Testis (tissue), 2 donors: ENCODE measurements around the gene LRRC17.
"Not testable (repeated sequence)": the region's sequence is repeated elsewhere in the genome, so short reads cannot be mapped to it uniquely, and the experiment has no call there.

Source experiments
- POLR2A ChIP-seq: fragments of 450-650 bp; IDR thresholded peaks from one replicate; pipeline ENCODE4 v1.6.1; 2017; ENCODE audit warnings: antibody characterized with exemption, mild to moderate bottlenecking, moderate library complexity
- TF ChIP-seq, protein P1 (sequence below), 3 experiments: fragments of 450-650 bp in 2 of 3; fragments of 200-600 bp in 1 of 3; sonication (generic) in 1 of 3; IDR thresholded peaks; one replicate each; pipeline ENCODE4 v1.5.1; 2016 to 2019; ENCODE audit warnings: antibody characterized with exemption in 3 of 3, mild to moderate bottlenecking in 2 of 3, moderate library complexity in 1 of 3

GRCh38 chr7:102902052-102902451, 10.7 kb upstream of the LRRC17 start:
- TF ChIP-seq, protein P1, sequence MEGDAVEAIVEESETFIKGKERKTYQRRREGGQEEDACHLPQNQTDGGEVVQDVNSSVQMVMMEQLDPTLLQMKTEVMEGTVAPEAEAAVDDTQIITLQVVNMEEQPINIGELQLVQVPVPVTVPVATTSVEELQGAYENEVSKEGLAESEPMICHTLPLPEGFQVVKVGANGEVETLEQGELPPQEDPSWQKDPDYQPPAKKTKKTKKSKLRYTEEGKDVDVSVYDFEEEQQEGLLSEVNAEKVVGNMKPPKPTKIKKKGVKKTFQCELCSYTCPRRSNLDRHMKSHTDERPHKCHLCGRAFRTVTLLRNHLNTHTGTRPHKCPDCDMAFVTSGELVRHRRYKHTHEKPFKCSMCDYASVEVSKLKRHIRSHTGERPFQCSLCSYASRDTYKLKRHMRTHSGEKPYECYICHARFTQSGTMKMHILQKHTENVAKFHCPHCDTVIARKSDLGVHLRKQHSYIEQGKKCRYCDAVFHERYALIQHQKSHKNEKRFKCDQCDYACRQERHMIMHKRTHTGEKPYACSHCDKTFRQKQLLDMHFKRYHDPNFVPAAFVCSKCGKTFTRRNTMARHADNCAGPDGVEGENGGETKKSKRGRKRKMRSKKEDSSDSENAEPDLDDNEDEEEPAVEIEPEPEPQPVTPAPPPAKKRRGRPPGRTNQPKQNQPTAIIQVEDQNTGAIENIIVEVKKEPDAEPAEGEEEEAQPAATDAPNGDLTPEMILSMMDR (IDR thresholded peaks at IDR 0.05): not testable (repeated sequence)
- TF ChIP-seq POLR2A: not testable (repeated sequence)
